Retinal pigment epithelial cell (primary cell): Measurements from ENCODE around the gene DUS1L.

ENCODE experiments used
- DNase-seq: peaks from one replicate; pipeline ENCODE4 v3.0.0-alpha.2; 2010; ENCODE audit warnings: low read depth
- H3K4me3 ChIP-seq: 2 replicates; pipeline ENCODE4 v1.5.1; 2011; ENCODE audit warnings: mild to moderate bottlenecking, low read length, control low read depth, moderate library complexity
- TF ChIP-seq, protein P1 (sequence below): conservative IDR thresholded peaks from 2 replicates; pipeline ENCODE4 v1.5.1; 2011; ENCODE audit warnings: low read depth, low read length, control low read depth, inconsistent platforms

Gene DUS1L

DNA sequence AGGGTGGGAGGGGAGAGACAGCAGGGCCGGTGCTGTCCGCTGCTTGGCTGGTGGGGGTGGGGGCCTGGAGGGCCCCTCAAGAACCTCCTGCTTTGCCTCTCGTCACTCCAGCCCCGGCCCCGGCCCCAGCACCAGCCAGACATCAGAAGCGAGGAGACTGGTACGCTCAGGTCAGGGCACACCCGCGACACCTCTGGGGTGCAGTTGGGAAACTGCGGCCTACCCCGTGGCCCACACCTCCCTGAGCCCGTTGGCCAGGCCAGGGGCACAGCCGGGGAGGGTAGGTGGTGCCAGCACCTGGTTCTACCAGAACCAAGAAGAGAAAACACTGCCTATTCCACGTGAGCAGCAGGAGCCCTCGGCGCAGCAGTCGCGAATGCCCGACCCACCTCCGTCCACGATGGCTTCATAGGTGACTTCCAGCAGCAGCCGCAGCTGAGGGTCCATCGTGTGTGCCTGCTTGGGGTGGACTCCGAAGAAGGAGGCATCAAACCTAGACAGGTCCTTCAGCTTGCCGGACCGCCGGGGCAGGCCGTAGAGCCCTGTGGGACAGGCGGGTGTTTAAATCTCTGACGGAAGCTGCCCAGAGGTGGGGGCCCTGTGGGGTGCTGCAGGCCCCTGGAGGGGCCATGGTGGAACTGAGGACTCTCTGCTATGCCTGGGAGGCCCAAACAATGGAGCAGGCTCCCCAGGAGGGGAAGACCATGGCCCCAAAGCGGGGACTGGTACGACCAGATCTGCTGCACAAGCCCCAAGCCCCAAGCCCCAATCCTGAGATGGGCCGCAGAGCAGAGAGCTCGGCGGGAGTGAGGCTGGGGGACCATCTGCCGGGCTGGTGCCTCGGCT, 29.6 kb upstream of the DUS1L start:
- peak overlapping the region; percentile 74 for H3K4me3 ChIP-seq
- no peak for DNase-seq
- TF ChIP-seq, protein P1, sequence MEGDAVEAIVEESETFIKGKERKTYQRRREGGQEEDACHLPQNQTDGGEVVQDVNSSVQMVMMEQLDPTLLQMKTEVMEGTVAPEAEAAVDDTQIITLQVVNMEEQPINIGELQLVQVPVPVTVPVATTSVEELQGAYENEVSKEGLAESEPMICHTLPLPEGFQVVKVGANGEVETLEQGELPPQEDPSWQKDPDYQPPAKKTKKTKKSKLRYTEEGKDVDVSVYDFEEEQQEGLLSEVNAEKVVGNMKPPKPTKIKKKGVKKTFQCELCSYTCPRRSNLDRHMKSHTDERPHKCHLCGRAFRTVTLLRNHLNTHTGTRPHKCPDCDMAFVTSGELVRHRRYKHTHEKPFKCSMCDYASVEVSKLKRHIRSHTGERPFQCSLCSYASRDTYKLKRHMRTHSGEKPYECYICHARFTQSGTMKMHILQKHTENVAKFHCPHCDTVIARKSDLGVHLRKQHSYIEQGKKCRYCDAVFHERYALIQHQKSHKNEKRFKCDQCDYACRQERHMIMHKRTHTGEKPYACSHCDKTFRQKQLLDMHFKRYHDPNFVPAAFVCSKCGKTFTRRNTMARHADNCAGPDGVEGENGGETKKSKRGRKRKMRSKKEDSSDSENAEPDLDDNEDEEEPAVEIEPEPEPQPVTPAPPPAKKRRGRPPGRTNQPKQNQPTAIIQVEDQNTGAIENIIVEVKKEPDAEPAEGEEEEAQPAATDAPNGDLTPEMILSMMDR = no peak

DNA sequence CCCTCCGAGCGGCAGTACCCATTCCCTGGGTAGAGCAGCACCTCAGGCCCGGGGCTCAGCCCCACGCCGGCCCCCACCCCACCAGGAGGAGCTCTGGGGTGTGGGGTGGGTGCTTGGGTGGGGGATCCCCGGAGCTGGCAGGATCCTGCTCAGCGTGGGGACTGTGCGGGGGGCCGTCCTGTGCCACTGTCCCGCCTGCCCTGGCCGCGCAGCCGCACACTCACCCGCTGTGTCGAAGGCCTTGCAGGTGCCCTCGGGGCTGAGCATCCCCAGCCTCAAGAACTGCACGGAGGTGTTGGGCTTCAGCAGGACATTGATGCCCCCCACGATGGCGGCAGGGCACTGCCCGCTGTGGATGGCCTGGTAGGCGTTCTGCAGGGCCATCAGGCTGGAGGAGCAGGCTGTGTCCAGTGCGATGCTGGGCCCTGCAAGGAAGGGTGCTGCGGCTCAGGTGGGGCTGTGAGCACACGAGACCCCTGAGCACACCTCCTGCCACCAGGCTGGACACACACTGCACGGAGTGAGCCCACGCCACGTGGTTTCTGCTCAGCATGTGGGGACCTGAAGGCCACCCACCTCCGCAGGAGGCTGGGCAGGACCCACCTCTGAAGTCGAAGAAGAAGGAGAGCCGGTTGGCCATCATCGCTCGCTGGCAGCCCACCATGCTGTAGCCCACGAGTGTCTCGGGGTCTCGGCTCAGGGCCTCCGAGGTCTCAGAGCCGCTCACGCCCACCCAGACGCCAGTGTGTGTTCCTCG, 27.6 kb upstream of the DUS1L start:
- TF ChIP-seq, protein P1 = no peak
- H3K4me3 ChIP-seq = no peak overlapping the region
- no peak for DNase-seq

DNA sequence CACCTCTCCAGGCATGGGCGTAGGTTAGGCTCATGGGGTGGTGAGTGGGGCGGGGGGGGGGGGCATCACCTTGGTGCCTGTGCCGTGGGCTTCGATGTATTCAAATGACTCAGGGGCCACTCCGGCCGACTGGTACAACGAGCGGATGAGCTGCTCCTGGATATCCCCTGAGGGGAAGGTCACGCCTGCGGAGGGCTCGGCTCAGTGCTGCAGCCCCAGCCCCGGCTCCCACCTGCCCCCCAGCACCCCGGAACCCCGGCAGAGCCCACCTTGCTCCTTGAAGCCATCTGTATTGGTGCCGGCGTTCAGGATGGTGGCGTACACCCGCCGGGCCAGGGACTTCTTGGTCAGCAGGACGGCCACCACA, 27.0 kb upstream of the DUS1L start:
- TF ChIP-seq, protein P1 = no peak
- no peak overlapping the region for H3K4me3 ChIP-seq
- no peak for DNase-seq

DNA sequence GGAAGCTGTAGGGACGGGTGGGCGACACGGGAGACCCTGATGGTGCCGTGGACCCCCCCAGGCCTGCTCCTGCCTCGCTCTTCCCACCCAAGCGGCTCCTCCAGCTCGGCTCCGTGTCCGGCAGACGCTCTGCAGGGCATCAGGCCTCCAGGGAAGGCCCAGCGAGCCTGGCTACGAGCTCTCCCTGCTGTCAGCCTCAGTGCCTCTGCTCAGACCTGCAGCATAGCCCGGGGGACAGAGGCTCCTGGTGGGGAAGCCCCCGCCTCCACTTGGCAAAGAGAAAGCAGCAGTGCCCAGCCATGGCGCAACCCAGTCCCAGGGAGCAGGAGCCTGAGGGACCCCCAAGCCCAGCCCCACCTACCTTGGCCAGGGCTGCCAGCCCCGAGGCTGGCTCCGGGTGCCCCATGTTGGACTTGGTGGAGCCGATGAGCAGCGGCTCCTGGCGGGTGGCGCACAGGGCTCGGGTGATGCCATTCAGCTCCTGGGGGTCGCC, 26.5 kb upstream of the DUS1L start:
- H3K4me3 ChIP-seq = no peak overlapping the region
- TF ChIP-seq, protein P1 = no peak
- no peak for DNase-seq

DNA sequence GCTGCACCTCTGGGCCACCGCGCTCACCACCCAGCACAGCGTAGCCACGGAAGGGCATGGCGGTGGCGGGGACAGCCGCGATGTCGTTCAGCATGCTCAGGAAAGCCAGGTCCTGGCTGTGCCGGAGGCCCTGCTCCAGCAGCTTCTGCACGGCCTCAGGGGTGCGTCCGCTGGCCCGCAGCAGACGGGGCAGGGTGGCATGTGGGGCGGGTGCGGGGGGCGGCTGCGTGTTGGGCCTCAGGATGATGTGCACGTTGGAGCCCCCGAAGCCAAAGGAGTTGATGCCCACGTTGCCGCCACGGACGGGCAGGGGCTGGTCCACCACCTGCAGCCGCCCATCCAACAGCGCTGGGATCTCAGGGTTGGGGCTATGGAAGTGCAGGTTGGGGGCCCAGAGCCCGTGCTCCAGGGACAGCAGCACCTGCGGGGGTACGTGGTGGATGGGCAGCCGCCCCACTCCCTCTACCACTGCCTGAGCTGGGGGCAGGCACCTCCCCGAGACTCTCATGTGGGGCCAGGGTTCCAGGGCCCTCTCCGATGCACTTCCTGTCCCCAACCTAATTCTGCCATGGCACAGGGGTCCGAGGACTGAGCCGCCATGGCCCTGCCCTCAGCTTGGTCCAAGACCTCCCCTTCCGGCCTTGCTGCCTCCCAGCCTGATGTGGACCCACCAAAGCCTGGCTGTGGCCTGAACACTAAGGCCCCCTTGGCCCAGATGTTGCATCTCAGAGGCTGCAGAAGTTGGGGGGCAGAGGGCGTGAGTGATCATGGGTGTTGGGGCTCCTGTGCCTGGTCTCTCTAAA, 25.9 kb upstream of the DUS1L start:
- DNase-seq = no peak
- TF ChIP-seq, protein P1 = no peak
- no peak overlapping the region for H3K4me3 ChIP-seq

DNA sequence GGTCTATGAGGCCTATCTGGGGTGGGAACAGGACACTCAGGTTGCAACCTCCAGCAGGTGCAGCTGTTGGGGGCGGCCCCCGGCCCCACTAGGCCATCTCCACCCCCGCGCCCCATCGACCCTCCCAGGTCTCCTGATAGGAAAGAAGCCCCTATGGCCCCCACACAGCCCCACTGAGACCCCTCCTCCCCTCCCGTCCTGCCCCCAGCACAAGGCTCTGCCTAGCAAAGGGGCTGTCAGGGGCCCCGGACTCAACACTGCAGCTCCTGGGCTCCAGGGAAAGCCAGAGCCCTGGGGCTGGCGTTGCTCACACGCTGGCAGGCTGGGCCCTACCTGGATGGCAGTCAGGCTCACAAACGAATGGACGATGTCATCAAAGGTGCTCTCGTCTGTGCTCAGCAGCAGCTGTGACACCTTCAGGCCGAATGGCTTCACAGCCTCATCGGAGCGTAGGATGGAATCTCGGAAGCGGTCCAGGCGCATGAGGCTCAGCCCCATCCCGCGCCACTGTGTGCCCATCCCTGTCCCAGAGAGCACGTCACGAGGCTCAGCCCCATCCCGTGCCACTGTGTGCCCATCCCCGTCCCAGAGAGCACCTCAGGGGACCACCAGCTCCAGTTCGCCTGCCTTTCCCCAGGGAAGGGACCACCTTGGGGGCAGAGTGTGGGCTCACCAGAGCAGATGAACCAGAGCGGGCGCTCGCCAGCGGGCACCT, 25.1 kb upstream of the DUS1L start:
- TF ChIP-seq, protein P1 = no peak
- no peak for DNase-seq
- no peak overlapping the region for H3K4me3 ChIP-seq
